ENCODE data around the gene ANKRD11.

Gene ANKRD11

DNA sequence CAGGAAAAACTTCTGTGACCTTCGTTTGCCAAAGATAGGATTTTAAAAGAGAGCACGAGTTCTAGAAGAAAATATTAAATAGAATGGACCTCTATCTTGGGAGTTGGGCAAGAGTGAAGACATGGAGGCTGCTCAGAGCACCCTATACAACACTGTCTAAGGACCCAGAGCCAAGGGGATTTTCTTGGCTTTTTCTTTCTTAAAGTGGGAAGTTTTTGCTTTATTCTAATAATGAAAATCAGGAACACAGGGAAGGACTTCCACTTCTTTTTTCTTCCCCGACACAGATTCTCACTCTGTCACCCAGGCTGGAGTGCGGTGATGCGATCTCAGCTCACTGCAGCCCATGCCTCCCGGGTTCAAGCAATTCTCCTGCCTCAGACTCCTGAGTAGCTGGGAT lies 178.7 kb downstream of the ANKRD11 start:
- Histone ChIP-seq H3K27ac (replicated peaks; ENCODE audit: low read length) (no peak overlapping the region), H3K9ac (ENCODE audit: low read depth, low read length, poor library complexity) (no peak overlapping the region), H3K4me1 (ENCODE audit: control insufficient read depth in 2 of 2, insufficient read depth in 1 of 2, low read depth in 1 of 2, low read length in 2 of 2) (no peaks in the 10 kb centered on the region), H3K4me3 (ENCODE audit: low read length in 2 of 2) (no peak overlapping the region), H4K91ac (ENCODE audit: low read depth, low read length, poor library complexity) (no peak overlapping the region), H3K18ac (ENCODE audit: low read length) (no peak overlapping the region), H2BK5ac (ENCODE audit: low read length) (no peak overlapping the region), H2BK120ac (ENCODE audit: low read depth, low read length) (no peak overlapping the region), H2BK15ac (ENCODE audit: low read length) (no peak overlapping the region), H3K79me1 (ENCODE audit: low read depth, low read length) (peaks cover 34% of the 10 kb centered on the region), H2BK12ac (ENCODE audit: low read length) (no peak overlapping the region), H3K4me2 (ENCODE audit: insufficient read depth, low read length, poor library complexity, severe bottlenecking) (no peak overlapping the region), H3K36me3 (replicated peaks in 1 of 2; ENCODE audit: control insufficient read depth in 2 of 2, insufficient read depth in 2 of 2, low read length in 2 of 2) (peaks cover 29 to 90% of the 10 kb centered on the region in 2 donors), H2AFZ (ENCODE audit: low read length) (no peak overlapping the region), H3K9me3 (replicated peaks in 1 of 2; ENCODE audit: control insufficient read depth in 2 of 2, insufficient read depth in 1 of 2, low read depth in 1 of 2, low read length in 2 of 2) (no peaks in the 10 kb centered on the region), H2AK5ac (ENCODE audit: low read depth, low read length) (no peak overlapping the region), H3K14ac (ENCODE audit: low read length) (no peak overlapping the region), H3K23ac (ENCODE audit: low read depth, low read length, poor library complexity) (no peak overlapping the region), H4K8ac (ENCODE audit: low read depth, low read length) (no peak overlapping the region), H3K4ac (ENCODE audit: low read length) (no peak overlapping the region), H3K27me3 (ENCODE audit: control insufficient read depth in 3 of 3, insufficient read depth in 3 of 3, low read depth in 1 of 3, low read length in 3 of 3) (no peaks in the 10 kb centered on the region)
- WGBS, 2 donors (ENCODE audit: extremely low coverage in 2 of 2, insufficient read length in 2 of 2, insufficient replicate concordance in 1 of 2) = no CpG with 5 or more reads among the region's 6 CpGs
- DNase-seq (ENCODE audit: low spot score) = no peak

DNA sequence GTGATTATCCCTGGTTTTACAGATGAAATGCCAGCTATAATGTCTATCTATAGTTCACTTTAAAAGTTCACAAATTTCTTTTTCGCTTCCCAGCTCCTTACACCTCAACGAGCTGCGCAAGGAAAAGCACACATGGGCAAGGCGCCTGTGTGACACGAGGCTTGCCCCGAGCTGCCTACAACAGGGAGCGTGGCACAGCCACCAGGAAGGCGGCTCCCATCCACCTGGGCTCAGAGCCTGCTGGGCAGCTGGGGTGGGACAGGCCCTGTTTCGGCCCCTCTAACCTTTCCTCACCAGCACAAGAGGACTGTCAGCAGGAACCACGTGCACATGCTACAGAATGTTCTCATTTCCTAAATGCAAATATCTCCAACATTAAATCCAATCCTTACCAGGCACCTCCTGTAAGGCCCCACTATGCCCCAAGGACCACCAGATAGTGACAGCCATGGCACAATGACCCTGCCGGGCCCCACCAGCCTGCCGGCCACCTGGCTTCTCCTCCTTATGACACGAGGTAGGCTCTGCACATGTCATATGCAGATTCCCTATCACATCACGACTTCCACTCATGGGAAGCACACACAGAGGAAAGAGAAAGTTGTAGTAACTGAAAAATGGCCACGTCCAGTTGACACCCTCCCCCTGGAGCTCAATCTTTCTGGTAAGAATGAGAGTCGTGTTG lies 180.8 kb downstream of the ANKRD11 start:
- Histone ChIP-seq H2BK15ac (ENCODE audit: low read length) (no peak overlapping the region), H2AFZ (ENCODE audit: low read length) (no peak overlapping the region), H2BK12ac (ENCODE audit: low read length) (no peak overlapping the region), H3K27me3 (ENCODE audit: control insufficient read depth in 3 of 3, insufficient read depth in 3 of 3, low read depth in 1 of 3, low read length in 3 of 3) (no peaks in the 10 kb centered on the region), H2BK5ac (ENCODE audit: low read length) (peak overlapping the region; percentile 4), H3K4me1 (ENCODE audit: control insufficient read depth in 2 of 2, insufficient read depth in 1 of 2, low read depth in 1 of 2, low read length in 2 of 2) (no peaks in the 10 kb centered on the region), H3K9ac (ENCODE audit: low read depth, low read length, poor library complexity) (no peak overlapping the region), H4K8ac (ENCODE audit: low read depth, low read length) (no peak overlapping the region), H3K9me3 (replicated peaks in 1 of 2; ENCODE audit: control insufficient read depth in 2 of 2, insufficient read depth in 1 of 2, low read depth in 1 of 2, low read length in 2 of 2) (no peaks in the 10 kb centered on the region), H2AK5ac (ENCODE audit: low read depth, low read length) (no peak overlapping the region), H3K36me3 (replicated peaks in 1 of 2; ENCODE audit: control insufficient read depth in 2 of 2, insufficient read depth in 2 of 2, low read length in 2 of 2) (peaks cover 21 to 77% of the 10 kb centered on the region in 2 donors), H3K14ac (ENCODE audit: low read length) (peak overlapping the region; percentile 63), H3K4me2 (ENCODE audit: insufficient read depth, low read length, poor library complexity, severe bottlenecking) (no peak overlapping the region), H3K4me3 (ENCODE audit: low read length in 2 of 2) (no peak overlapping the region), H2BK120ac (ENCODE audit: low read depth, low read length) (no peak overlapping the region), H3K18ac (ENCODE audit: low read length) (no peak overlapping the region), H3K4ac (ENCODE audit: low read length) (no peak overlapping the region), H3K79me1 (ENCODE audit: low read depth, low read length) (peaks cover 22% of the 10 kb centered on the region), H4K91ac (ENCODE audit: low read depth, low read length, poor library complexity) (no peak overlapping the region), H3K27ac (replicated peaks; ENCODE audit: low read length) (no peak overlapping the region), H3K23ac (ENCODE audit: low read depth, low read length, poor library complexity) (peak overlapping the region; percentile 26)
- DNase-seq (ENCODE audit: low spot score) = no peak
- WGBS, 2 donors (ENCODE audit: extremely low coverage in 2 of 2, insufficient read length in 2 of 2, insufficient replicate concordance in 1 of 2) = no CpG with 5 or more reads among the region's 16 CpGs

DNA sequence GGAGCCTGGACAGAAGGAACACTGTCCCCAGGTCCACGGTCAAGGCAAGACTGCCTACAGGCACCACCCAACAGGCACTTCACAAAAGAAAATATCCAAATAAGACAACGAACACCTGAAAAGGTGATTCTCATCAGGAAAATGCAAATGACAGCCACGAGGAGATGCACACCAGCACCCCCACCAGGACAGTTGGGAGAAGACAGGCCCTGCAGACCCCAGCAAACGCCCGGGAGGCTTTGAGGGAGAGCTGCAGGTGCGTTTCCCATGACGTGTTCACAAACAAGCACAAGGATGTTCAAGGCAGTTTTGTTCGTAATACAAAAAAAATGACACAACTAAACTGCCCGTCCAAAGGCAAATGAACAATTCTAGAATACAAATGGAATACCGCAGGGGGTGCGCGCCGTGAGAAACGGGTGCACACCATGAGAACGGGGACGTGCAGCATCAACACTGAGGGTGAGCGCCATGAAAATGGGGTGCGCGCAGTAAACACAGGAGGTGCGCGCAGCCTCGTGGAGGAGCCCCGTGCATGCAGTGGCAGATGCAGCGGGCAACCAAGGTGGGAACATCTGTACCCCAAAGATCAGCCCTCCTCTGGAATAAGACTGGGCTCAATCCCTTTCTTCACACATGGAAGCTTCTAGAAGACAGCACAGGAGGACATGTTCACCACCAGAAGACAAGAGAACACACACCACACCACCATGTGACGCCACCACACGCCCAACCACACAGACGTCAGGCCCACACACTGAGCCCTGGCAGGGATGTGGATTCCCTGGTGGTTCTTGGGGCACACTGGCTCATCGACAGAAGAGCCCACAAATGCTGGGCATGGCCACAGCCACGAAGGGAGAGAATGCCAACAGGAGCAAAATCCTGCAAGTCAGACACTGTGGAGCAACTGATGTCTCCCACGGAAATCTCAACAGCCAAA lies 181.7 kb downstream of the ANKRD11 start:
- no peak overlapping the region for H2AK5ac ChIP-seq (ENCODE audit: low read depth, low read length)
- no CpG with 5 or more reads among the region's 30 CpGs for WGBS, 2 donors (ENCODE audit: extremely low coverage in 2 of 2, insufficient read length in 2 of 2, insufficient replicate concordance in 1 of 2)
- no peak overlapping the region for H3K4me2 ChIP-seq (ENCODE audit: insufficient read depth, low read length, poor library complexity, severe bottlenecking)
- H3K4me1 ChIP-seq (ENCODE audit: control insufficient read depth in 2 of 2, insufficient read depth in 1 of 2, low read depth in 1 of 2, low read length in 2 of 2) = peaks cover 0 to 3% of the 10 kb centered on the region in 2 donors
- H3K27me3 ChIP-seq (ENCODE audit: control insufficient read depth in 3 of 3, insufficient read depth in 3 of 3, low read depth in 1 of 3, low read length in 3 of 3) = no peaks in the 10 kb centered on the region
- no peak overlapping the region for H3K4ac ChIP-seq (ENCODE audit: low read length)
- no peak overlapping the region for H3K9ac ChIP-seq (ENCODE audit: low read depth, low read length, poor library complexity)
- H2BK5ac ChIP-seq (ENCODE audit: low read length) = peak overlapping the region; percentile 4
- peaks cover 30% of the 10 kb centered on the region for H3K79me1 ChIP-seq (ENCODE audit: low read depth, low read length)
- peak overlapping the region; percentile 28 for H3K23ac ChIP-seq (ENCODE audit: low read depth, low read length, poor library complexity)
- H2AFZ ChIP-seq (ENCODE audit: low read length) = no peak overlapping the region
- H3K14ac ChIP-seq (ENCODE audit: low read length) = no peak overlapping the region
- H3K4me3 ChIP-seq (ENCODE audit: low read length in 2 of 2) = no peak overlapping the region
- no peak overlapping the region for H2BK120ac ChIP-seq (ENCODE audit: low read depth, low read length)
- peaks cover 30 to 77% of the 10 kb centered on the region in 2 donors for H3K36me3 ChIP-seq (replicated peaks in 1 of 2; ENCODE audit: control insufficient read depth in 2 of 2, insufficient read depth in 2 of 2, low read length in 2 of 2)
- H3K9me3 ChIP-seq (replicated peaks in 1 of 2; ENCODE audit: control insufficient read depth in 2 of 2, insufficient read depth in 1 of 2, low read depth in 1 of 2, low read length in 2 of 2) = peaks cover 0 to 4% of the 10 kb centered on the region in 2 donors
- no peak for DNase-seq (ENCODE audit: low spot score)
- H3K18ac ChIP-seq (ENCODE audit: low read length) = no peak overlapping the region
- H3K27ac ChIP-seq (replicated peaks; ENCODE audit: low read length) = no peak overlapping the region
- H2BK15ac ChIP-seq (ENCODE audit: low read length) = no peak overlapping the region
- no peak overlapping the region for H2BK12ac ChIP-seq (ENCODE audit: low read length)
- H4K8ac ChIP-seq (ENCODE audit: low read depth, low read length) = no peak overlapping the region
- H4K91ac ChIP-seq (ENCODE audit: low read depth, low read length, poor library complexity) = no peak overlapping the region

DNA sequence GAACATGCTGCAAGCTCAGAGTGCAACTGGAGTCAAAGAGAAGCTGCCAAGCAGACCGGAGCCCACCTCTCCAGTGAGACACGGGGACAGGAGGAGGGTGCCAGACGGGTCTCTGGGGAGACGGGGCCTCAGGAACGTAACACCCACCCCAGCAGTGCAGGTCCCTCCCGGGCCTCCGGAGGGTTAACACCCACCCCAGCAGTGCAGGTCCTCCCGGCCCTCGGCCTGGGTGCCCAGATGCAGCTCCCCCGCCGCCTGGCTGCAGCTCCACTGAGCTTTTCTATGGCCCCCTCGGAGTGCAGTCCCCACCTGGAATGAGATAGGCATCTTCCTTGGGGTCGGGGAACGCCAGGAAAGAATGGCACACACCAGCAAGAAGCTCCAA lies 182.9 kb downstream of the ANKRD11 start:
- H4K91ac ChIP-seq (ENCODE audit: low read depth, low read length, poor library complexity) = no peak overlapping the region
- no CpG with 5 or more reads among the region's 14 CpGs for WGBS, 2 donors (ENCODE audit: extremely low coverage in 2 of 2, insufficient read length in 2 of 2, insufficient replicate concordance in 1 of 2)

More for the DNA sequence above, 182.9 kb downstream of the ANKRD11 start:
- H3K4me1 ChIP-seq (ENCODE audit: control insufficient read depth in 2 of 2, insufficient read depth in 1 of 2, low read depth in 1 of 2, low read length in 2 of 2) = peaks cover 0 to 3% of the 10 kb centered on the region in 2 donors
- H3K27ac ChIP-seq (replicated peaks; ENCODE audit: low read length) = no peak overlapping the region
- H2BK12ac ChIP-seq (ENCODE audit: low read length) = no peak overlapping the region
- no peak overlapping the region for H3K4me2 ChIP-seq (ENCODE audit: insufficient read depth, low read length, poor library complexity, severe bottlenecking)
- peak overlapping the region; percentile 15 for H2BK5ac ChIP-seq (ENCODE audit: low read length)
- H2BK120ac ChIP-seq (ENCODE audit: low read depth, low read length) = no peak overlapping the region
- H2AK5ac ChIP-seq (ENCODE audit: low read depth, low read length) = no peak overlapping the region
- H3K23ac ChIP-seq (ENCODE audit: low read depth, low read length, poor library complexity) = no peak overlapping the region
- H3K36me3 ChIP-seq (replicated peaks in 1 of 2; ENCODE audit: control insufficient read depth in 2 of 2, insufficient read depth in 2 of 2, low read length in 2 of 2) = peaks cover 27 to 77% of the 10 kb centered on the region in 2 donors
- H3K4ac ChIP-seq (ENCODE audit: low read length) = no peak overlapping the region
- H3K27me3 ChIP-seq (ENCODE audit: control insufficient read depth in 3 of 3, insufficient read depth in 3 of 3, low read depth in 1 of 3, low read length in 3 of 3) = no peaks in the 10 kb centered on the region
- H2AFZ ChIP-seq (ENCODE audit: low read length) = no peak overlapping the region
- peaks cover 29% of the 10 kb centered on the region for H3K79me1 ChIP-seq (ENCODE audit: low read depth, low read length)
- no peak overlapping the region for H4K8ac ChIP-seq (ENCODE audit: low read depth, low read length)
- H2BK15ac ChIP-seq (ENCODE audit: low read length) = no peak overlapping the region
- peak overlapping the region; percentile 18 for H3K9ac ChIP-seq (ENCODE audit: low read depth, low read length, poor library complexity)
- peaks cover 0 to 4% of the 10 kb centered on the region in 2 donors for H3K9me3 ChIP-seq (replicated peaks in 1 of 2; ENCODE audit: control insufficient read depth in 2 of 2, insufficient read depth in 1 of 2, low read depth in 1 of 2, low read length in 2 of 2)
- H3K18ac ChIP-seq (ENCODE audit: low read length) = no peak overlapping the region
- H3K14ac ChIP-seq (ENCODE audit: low read length) = no peak overlapping the region
- H3K4me3 ChIP-seq (ENCODE audit: low read length in 2 of 2) = no peak overlapping the region
- no peak for DNase-seq (ENCODE audit: low spot score)
